Measurements from ENCODE around the gene ARMC3.

Gene ARMC3

GRCh38 chr10:22911067-22911466, 16.8 kb upstream of the ARMC3 start:
- no peak for DNase-seq (ENCODE audit: low read depth)
- no peak overlapping the region for H3K4me3 ChIP-seq (ENCODE audit: control insufficient read depth, low read depth, low read length)
- no peak for TF ChIP-seq CTCF (IDR thresholded peaks at IDR 0.05; ENCODE audit: control insufficient read depth, insufficient read depth, low read depth, low read length, missing control alignments)

GRCh38 chr10:22911889-22912762, 15.7 kb upstream of the ARMC3 start:
- no peak for TF ChIP-seq CTCF (IDR thresholded peaks at IDR 0.05; ENCODE audit: control insufficient read depth, insufficient read depth, low read depth, low read length, missing control alignments)
- H3K4me3 ChIP-seq (ENCODE audit: control insufficient read depth, low read depth, low read length): no peak overlapping the region
- DNase-seq (ENCODE audit: low read depth): no peak

- TF ChIP-seq CTCF (IDR thresholded peaks at IDR 0.05; ENCODE audit: control insufficient read depth, insufficient read depth, low read depth, low read length, missing control alignments): no peak
These were observed 15.0 kb upstream of the ARMC3 start for GRCh38 chr10:22912763-22913384.

DNA sequence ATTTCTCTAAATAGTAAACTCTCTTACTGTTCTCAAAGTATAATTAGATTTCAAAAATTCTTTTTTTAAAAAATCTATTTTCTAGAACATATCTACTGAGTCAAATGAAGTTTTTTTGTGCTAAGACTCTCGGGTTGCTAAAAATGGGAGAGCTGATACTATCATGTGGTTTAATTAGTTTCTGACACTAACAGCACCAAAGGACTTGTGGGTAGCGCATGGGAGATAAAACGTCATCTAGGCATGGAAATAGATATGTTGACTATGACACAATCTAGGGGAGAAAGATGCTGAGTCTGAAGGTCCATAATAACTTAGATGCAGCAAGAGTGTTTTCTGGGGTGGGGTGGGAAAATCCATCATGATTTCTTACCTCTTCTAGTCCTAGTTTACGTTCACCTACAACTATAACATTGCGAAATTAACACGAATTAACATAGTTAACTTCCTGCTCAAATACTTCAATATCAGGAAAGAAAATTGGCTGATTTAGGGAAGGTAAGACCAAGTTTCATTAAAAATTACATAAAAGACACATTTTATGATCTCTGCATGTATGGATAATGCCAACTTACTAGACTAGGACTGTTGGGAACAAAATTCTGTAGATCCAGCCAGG, 14.3 kb upstream of the ARMC3 start:
- H3K4me3 ChIP-seq (ENCODE audit: control insufficient read depth, low read depth, low read length): no peak overlapping the region
- no peak for TF ChIP-seq CTCF (IDR thresholded peaks at IDR 0.05; ENCODE audit: control insufficient read depth, insufficient read depth, low read depth, low read length, missing control alignments)
- no peak for DNase-seq (ENCODE audit: low read depth)

More at GRCh38 chr10:22912763-22913384, 15.0 kb upstream of the ARMC3 start:
- no peak overlapping the region for H3K4me3 ChIP-seq (ENCODE audit: control insufficient read depth, low read depth, low read length)
- no peak for DNase-seq (ENCODE audit: low read depth)

- H3K4me3 ChIP-seq (ENCODE audit: control insufficient read depth, low read depth, low read length): no peak overlapping the region
- DNase-seq (ENCODE audit: low read depth): no peak
- no peak for TF ChIP-seq CTCF (IDR thresholded peaks at IDR 0.05; ENCODE audit: control insufficient read depth, insufficient read depth, low read depth, low read length, missing control alignments)
These were observed 12.5 kb upstream of the ARMC3 start for GRCh38 chr10:22915314-22915713.

- DNase-seq (ENCODE audit: low read depth): no peak
- no peak overlapping the region for H3K4me3 ChIP-seq (ENCODE audit: control insufficient read depth, low read depth, low read length)
- TF ChIP-seq CTCF (IDR thresholded peaks at IDR 0.05; ENCODE audit: control insufficient read depth, insufficient read depth, low read depth, low read length, missing control alignments): no peak
These were observed 2.8 kb upstream of the ARMC3 start for GRCh38 chr10:22925088-22925487.
